ENCODE measurements around the gene TRAPPC10.
A peak's percentile ranks its signal among the peaks of the same experiment; 100 is the strongest.

TRAPPC10 gene

GRCh38 chr21:44011579-44012473 is at the start of gene TRAPPC10:
TSS of gene TRAPPC10 (plus strand) at chr21:44012309. CDS start at chr21:44012494, 185 bp downstream.
- peak; percentile 43 for DNase-seq (ENCODE audit: low read depth)

GRCh38 chr21:43965911-43966585 is 46.1 kb upstream of the TRAPPC10 start:
- DNase-seq (ENCODE audit: low read depth): no peak

GRCh38 chr21:43966946-43967512 is 45.1 kb upstream of the TRAPPC10 start:
- no peak for DNase-seq (ENCODE audit: low read depth)

GRCh38 chr21:43967981-43968380 is 44.1 kb upstream of the TRAPPC10 start:
- no peak for DNase-seq (ENCODE audit: low read depth)

- DNase-seq (ENCODE audit: low read depth): no peak
Observed at GRCh38 chr21:43968410-43969114, 43.5 kb upstream of the TRAPPC10 start.

- no peak for DNase-seq (ENCODE audit: low read depth)
Observed at GRCh38 chr21:43969115-43969444, 43.0 kb upstream of the TRAPPC10 start.

GRCh38 chr21:43970551-43970950 is 41.6 kb upstream of the TRAPPC10 start:
- no peak for DNase-seq (ENCODE audit: low read depth)

GRCh38 chr21:43971201-43971991 is 40.7 kb upstream of the TRAPPC10 start:
- no peak for DNase-seq (ENCODE audit: low read depth)

- no peak for DNase-seq (ENCODE audit: low read depth)
Observed at GRCh38 chr21:43971992-43972255, 40.2 kb upstream of the TRAPPC10 start.

GRCh38 chr21:43972850-43973633 is 39.1 kb upstream of the TRAPPC10 start:
- no peak for DNase-seq (ENCODE audit: low read depth)

- DNase-seq (ENCODE audit: low read depth): no peak
Observed at GRCh38 chr21:43973634-43973955, 38.5 kb upstream of the TRAPPC10 start.

- no peak for DNase-seq (ENCODE audit: low read depth)
Observed at GRCh38 chr21:43974791-43975468, 37.2 kb upstream of the TRAPPC10 start.

- DNase-seq (ENCODE audit: low read depth): peak; percentile 66
Observed at GRCh38 chr21:43975469-43976098, 36.5 kb upstream of the TRAPPC10 start.

- no peak for DNase-seq (ENCODE audit: low read depth)
Observed at GRCh38 chr21:43976661-43977060, 35.4 kb upstream of the TRAPPC10 start.

- DNase-seq (ENCODE audit: low read depth): no peak
Observed at GRCh38 chr21:43978060-43978459, 34.0 kb upstream of the TRAPPC10 start.

GRCh38 chr21:43979654-43980053 is 32.5 kb upstream of the TRAPPC10 start:
- no peak for DNase-seq (ENCODE audit: low read depth)

GRCh38 chr21:43981151-43981870 is 30.8 kb upstream of the TRAPPC10 start:
- no peak for DNase-seq (ENCODE audit: low read depth)

GRCh38 chr21:43981871-43982210 is 30.3 kb upstream of the TRAPPC10 start:
- DNase-seq (ENCODE audit: low read depth): no peak

- no peak for DNase-seq (ENCODE audit: low read depth)
Observed at GRCh38 chr21:43982489-43983078, 29.5 kb upstream of the TRAPPC10 start.
